ENCODE data around the gene KIF26A. TPM values are rescaled to one million over a fixed set of nuclear protein-coding genes. Genes with fewer than 3 reads are reported as not detected.

Gene KIF26A
- polyA plus RNA-seq, 1 experiment, result 0.10 TPM

DNA sequence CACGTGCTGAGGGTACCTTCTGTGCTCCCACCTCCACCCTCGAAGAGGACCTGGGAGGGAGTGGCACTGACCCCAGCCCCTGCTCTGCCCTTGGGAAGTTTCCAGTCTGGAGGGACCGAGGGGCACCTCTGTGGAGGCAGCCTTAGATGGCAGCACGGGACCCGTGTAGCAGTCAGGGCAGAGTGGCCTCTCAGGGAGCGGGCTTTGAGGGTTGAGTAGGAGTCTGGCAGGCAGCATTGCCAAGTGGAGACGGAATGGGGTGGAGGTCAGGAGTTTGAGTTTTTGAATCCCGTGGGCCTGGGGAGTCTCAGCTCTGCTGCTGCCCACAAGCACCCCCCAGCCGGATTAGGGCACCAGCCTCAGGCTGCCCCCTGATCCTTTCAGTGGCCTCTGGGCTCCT lies 21.6 kb downstream of the KIF26A start:
- TF ChIP-seq, protein P1, sequence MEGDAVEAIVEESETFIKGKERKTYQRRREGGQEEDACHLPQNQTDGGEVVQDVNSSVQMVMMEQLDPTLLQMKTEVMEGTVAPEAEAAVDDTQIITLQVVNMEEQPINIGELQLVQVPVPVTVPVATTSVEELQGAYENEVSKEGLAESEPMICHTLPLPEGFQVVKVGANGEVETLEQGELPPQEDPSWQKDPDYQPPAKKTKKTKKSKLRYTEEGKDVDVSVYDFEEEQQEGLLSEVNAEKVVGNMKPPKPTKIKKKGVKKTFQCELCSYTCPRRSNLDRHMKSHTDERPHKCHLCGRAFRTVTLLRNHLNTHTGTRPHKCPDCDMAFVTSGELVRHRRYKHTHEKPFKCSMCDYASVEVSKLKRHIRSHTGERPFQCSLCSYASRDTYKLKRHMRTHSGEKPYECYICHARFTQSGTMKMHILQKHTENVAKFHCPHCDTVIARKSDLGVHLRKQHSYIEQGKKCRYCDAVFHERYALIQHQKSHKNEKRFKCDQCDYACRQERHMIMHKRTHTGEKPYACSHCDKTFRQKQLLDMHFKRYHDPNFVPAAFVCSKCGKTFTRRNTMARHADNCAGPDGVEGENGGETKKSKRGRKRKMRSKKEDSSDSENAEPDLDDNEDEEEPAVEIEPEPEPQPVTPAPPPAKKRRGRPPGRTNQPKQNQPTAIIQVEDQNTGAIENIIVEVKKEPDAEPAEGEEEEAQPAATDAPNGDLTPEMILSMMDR (IDR thresholded peaks at IDR 0.05; ENCODE audit: insufficient read depth, low read depth, low read length), result no peak
- Histone ChIP-seq H3K36me3 (ENCODE audit: control insufficient read depth, insufficient read depth, low read length) (no peaks in the 10 kb centered on the region), H3K27me3 (ENCODE audit: control insufficient read depth, insufficient read depth, low read length) (no peaks in the 10 kb centered on the region), H3K4me3 (ENCODE audit: low read depth, low read length) (no peak overlapping the region)
- ChIA-PET POLR2A (no interaction called here), CTCF (no interaction called here)
- no peak for DNase-seq (ENCODE audit: low read depth)

DNA sequence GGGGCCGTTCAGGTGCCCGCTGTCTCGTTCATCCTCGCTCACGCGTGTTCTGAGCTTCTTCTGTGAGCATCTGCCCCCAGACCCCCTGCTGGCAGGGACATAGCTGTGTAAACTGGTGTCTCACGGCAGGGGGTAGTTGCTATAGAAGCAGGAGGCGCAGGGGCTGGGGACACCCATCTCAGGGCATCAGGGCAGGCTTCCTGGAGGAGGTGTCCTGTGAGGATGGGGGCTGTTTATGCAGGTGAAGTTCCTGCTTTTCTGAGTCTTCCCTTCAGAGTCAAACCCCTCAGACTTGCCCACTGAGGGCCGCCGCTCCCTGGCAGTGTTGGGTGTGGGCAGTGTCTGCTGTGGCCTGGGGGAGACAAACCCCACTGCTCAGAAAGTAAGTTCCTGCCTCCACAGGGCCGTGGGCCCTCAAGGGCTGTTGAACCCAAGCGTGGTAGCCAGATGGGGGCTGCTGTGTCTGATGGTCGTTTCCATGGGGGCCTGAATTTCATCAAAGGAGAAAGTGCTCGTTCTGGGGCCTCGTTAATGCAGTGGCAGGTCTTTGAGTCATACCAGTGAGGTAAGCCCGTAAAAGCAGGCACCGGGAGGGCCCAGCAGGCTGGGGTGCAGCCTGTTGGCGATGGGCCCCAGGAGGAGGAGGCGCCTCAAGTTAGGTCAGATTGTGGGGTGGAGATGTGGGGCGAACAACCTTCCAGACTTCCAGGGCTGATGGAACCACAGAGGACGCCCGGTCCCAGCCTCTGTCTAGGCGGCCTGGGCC lies 23.4 kb downstream of the KIF26A start:
- TF ChIP-seq, protein P1 (IDR thresholded peaks at IDR 0.05; ENCODE audit: insufficient read depth, low read depth, low read length), result no peak
- H3K36me3 ChIP-seq (ENCODE audit: control insufficient read depth, insufficient read depth, low read length), result no peaks in the 10 kb centered on the region
- POLR2A ChIA-PET, result no interaction called here
- no peaks in the 10 kb centered on the region for H3K27me3 ChIP-seq (ENCODE audit: control insufficient read depth, insufficient read depth, low read length)
- DNase-seq (ENCODE audit: low read depth), result no peak
- CTCF ChIA-PET, result no interaction called here
- no peak overlapping the region for H3K4me3 ChIP-seq (ENCODE audit: low read depth, low read length)

DNA sequence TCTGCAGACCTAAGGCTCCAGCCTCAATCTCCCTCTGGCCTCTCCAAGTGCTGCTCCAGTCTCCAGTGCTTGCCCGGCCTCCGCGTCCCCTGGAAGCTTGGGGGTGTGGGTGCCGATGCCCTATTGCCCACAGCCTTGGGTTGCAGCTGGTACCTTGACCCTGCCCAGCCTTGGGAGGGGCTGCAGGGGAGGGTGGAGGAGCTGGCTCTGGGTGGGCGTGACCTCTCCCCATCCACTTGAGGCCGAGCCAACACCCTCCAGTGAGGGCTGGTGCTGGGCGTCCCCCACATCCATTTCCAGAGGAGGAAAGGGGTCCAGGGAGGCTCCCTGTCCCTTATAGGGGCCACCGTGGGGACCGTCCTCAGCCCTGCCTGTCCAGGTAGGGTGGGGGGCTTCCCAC lies 24.1 kb downstream of the KIF26A start:
- no peaks in the 10 kb centered on the region for H3K27me3 ChIP-seq (ENCODE audit: control insufficient read depth, insufficient read depth, low read length)
- no peaks in the 10 kb centered on the region for H3K36me3 ChIP-seq (ENCODE audit: control insufficient read depth, insufficient read depth, low read length)
- CTCF ChIA-PET, result no interaction called here
- TF ChIP-seq, protein P1 (IDR thresholded peaks at IDR 0.05; ENCODE audit: insufficient read depth, low read depth, low read length), result no peak
- no peak for DNase-seq (ENCODE audit: low read depth)
- POLR2A ChIA-PET, result no interaction called here
- H3K4me3 ChIP-seq (ENCODE audit: low read depth, low read length), result no peak overlapping the region

DNA sequence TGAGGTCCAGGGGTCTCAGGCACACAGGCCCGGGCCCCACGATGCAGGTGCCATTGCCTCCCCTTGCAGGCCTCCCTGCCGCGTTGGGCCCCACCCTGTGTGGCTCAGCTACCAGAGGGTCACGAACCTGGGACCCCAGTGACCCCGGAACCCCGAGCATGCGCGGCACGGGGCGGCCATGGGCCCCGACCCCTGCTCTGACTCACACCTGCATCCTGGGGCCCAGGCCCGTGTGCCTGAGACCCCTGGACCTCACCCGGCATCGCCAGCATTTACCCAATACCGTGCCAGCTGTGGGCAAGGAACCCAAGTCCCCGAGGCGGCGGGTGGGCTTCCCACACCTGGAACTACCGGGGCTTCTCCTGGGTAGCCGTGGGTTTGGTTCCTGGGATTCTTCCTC lies 25.2 kb downstream of the KIF26A start:
- Histone ChIP-seq H3K36me3 (ENCODE audit: control insufficient read depth, insufficient read depth, low read length) (no peaks in the 10 kb centered on the region), H3K4me3 (ENCODE audit: low read depth, low read length) (no peak overlapping the region), H3K27me3 (ENCODE audit: control insufficient read depth, insufficient read depth, low read length) (no peaks in the 10 kb centered on the region)
- POLR2A ChIA-PET, result no interaction called here
- TF ChIP-seq, protein P1 (IDR thresholded peaks at IDR 0.05; ENCODE audit: insufficient read depth, low read depth, low read length), result no peak
- CTCF ChIA-PET, result no interaction called here
- no peak for DNase-seq (ENCODE audit: low read depth)

DNA sequence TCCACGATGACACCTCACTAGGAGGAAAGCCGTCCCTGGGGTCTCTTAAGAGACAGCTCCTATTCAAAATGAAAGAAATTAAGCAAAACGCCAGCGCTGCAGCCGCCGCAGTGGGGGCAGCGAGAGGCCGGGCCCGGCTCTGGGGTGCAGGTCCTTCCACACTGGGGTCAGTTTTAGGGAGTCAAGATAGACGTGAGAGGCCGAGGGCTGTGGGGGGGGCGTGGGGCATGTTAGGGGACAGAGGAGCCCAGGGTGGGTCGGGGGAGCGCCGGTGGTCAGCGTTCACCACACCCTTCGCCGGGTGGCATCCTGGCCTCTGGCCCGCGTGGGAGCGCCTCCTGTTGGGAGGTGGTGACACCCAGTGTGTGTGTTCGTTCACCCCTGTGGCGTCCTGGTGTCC lies 25.7 kb downstream of the KIF26A start:
- H3K4me3 ChIP-seq (ENCODE audit: low read depth, low read length), result no peak overlapping the region
- ChIA-PET POLR2A (no interaction called here), CTCF (no interaction called here)
- DNase-seq (ENCODE audit: low read depth), result no peak
- no peaks in the 10 kb centered on the region for H3K27me3 ChIP-seq (ENCODE audit: control insufficient read depth, insufficient read depth, low read length)
- TF ChIP-seq, protein P1 (IDR thresholded peaks at IDR 0.05; ENCODE audit: insufficient read depth, low read depth, low read length), result no peak
- no peaks in the 10 kb centered on the region for H3K36me3 ChIP-seq (ENCODE audit: control insufficient read depth, insufficient read depth, low read length)
